Measurements from ENCODE around the gene CARS2. TPM values are rescaled to one million over a fixed set of nuclear protein-coding genes. Genes with fewer than 3 reads are reported as not detected.

CARS2 gene
- total RNA-seq, 1 experiment from 2014 or later = 70.9 TPM

- intact Hi-C loops (cut with micrococcal nuclease) = no loop called here
- Histone ChIP-seq H3K27me3 (ENCODE audit: low read length) (no peaks in the 10 kb centered on the region), H3K9ac (ENCODE audit: low read length) (no peak overlapping the region), H2AFZ (ENCODE audit: low read length) (no peak overlapping the region), H4K20me1 (ENCODE audit: low read length) (0 out of 2 replicates have a peak, but pooled peaks cover 3% of the 10 kb centered on the region), H3F3A (ENCODE audit: low read length, unreplicated experiment) (no peaks in the 10 kb centered on the region), H3K79me2 (ENCODE audit: low read length) (peaks cover 80% of the 10 kb centered on the region), H3K36me3 (ENCODE audit: low read depth, low read length) (peaks cover 17% of the 10 kb centered on the region; the same call in 1 of the 2 replicates), H3K9me3 (ENCODE audit: low read length) (no peaks in the 10 kb centered on the region), H3K27ac (ENCODE audit: low read length) (no peak overlapping the region), H3K9me2 (replicated peaks; ENCODE audit: low read length) (no peaks in the 10 kb centered on the region), H3K4me3 (ENCODE audit: low read length) (no peak overlapping the region), H3K4me2 (ENCODE audit: low read length) (no peak overlapping the region), H3K4me1 (ENCODE audit: insufficient read depth, low read length) (no peaks in the 10 kb centered on the region)
- POLR2A ChIA-PET (ENCODE audit: unreplicated experiment) = no interaction called here
- TF ChIP-seq CTCF (conservative IDR thresholded peaks at IDR 0.05; ENCODE audit: low read depth, low read length) (no peak), EZH2 (IDR thresholded peaks at IDR 0.05; ENCODE audit: low read length, unreplicated experiment) (no peak), EZH2phosphoT487 (IDR thresholded peaks at IDR 0.05; ENCODE audit: borderline replicate concordance, low read length) (no peak)
- no TSS peak for BruUV-seq (replicated peaks)
- DNase-seq (no peak), ATAC-seq (no peak)
- CTCF ChIA-PET = no interaction called here
These were observed 77.5 kb downstream of the CARS2 start for GRCh38 chr13:110628477-110628793.

GRCh38 chr13:110627761-110628476 lies 78.0 kb downstream of the CARS2 start:
- no peak for TF ChIP-seq EZH2phosphoT487 (IDR thresholded peaks at IDR 0.05; ENCODE audit: borderline replicate concordance, low read length)
- TF ChIP-seq EZH2 (IDR thresholded peaks at IDR 0.05; ENCODE audit: low read length, unreplicated experiment) = no peak
- TF ChIP-seq CTCF (conservative IDR thresholded peaks at IDR 0.05; ENCODE audit: low read depth, low read length) = no peak
- H3K4me1 ChIP-seq (ENCODE audit: insufficient read depth, low read length) = no peaks in the 10 kb centered on the region
- DNase-seq (no peak), ATAC-seq (no peak)
- POLR2A ChIA-PET (ENCODE audit: unreplicated experiment) = no interaction called here
- H3K36me3 ChIP-seq (ENCODE audit: low read depth, low read length) = peaks cover 17% of the 10 kb centered on the region; the same call in 1 of the 2 replicates
- H3K27me3 ChIP-seq (ENCODE audit: low read length) = no peaks in the 10 kb centered on the region
- no peak overlapping the region for H3K9ac ChIP-seq (ENCODE audit: low read length)
- intact Hi-C loops (cut with micrococcal nuclease) = no loop called here
- H3F3A ChIP-seq (ENCODE audit: low read length, unreplicated experiment) = no peaks in the 10 kb centered on the region
- TSS peak; percentile 23 for BruUV-seq (replicated peaks)
- no peak overlapping the region for H3K4me2 ChIP-seq (ENCODE audit: low read length)
- H3K4me3 ChIP-seq (ENCODE audit: low read length) = no peak overlapping the region
- peaks cover 85% of the 10 kb centered on the region for H3K79me2 ChIP-seq (ENCODE audit: low read length)
- H3K9me2 ChIP-seq (replicated peaks; ENCODE audit: low read length) = no peaks in the 10 kb centered on the region
- H3K9me3 ChIP-seq (ENCODE audit: low read length) = no peaks in the 10 kb centered on the region
- CTCF ChIA-PET = no interaction called here
- 0 out of 2 replicates have a peak, but pooled peaks cover 3% of the 10 kb centered on the region for H4K20me1 ChIP-seq (ENCODE audit: low read length)
- no peak overlapping the region for H2AFZ ChIP-seq (ENCODE audit: low read length)
- no peak overlapping the region for H3K27ac ChIP-seq (ENCODE audit: low read length)

GRCh38 chr13:110627351-110627750 lies 78.6 kb downstream of the CARS2 start:
- Histone ChIP-seq H3K27ac (ENCODE audit: low read length) (no peak overlapping the region), H3K9ac (ENCODE audit: low read length) (no peak overlapping the region), H3K36me3 (ENCODE audit: low read depth, low read length) (peaks cover 17% of the 10 kb centered on the region; the same call in 1 of the 2 replicates), H3K9me3 (ENCODE audit: low read length) (no peaks in the 10 kb centered on the region), H3K9me2 (replicated peaks; ENCODE audit: low read length) (no peaks in the 10 kb centered on the region), H3K4me2 (ENCODE audit: low read length) (no peak overlapping the region), H4K20me1 (ENCODE audit: low read length) (0 out of 2 replicates have a peak, but pooled peaks cover 3% of the 10 kb centered on the region), H3K4me1 (ENCODE audit: insufficient read depth, low read length) (no peaks in the 10 kb centered on the region), H3F3A (ENCODE audit: low read length, unreplicated experiment) (no peaks in the 10 kb centered on the region), H2AFZ (ENCODE audit: low read length) (no peak overlapping the region), H3K79me2 (ENCODE audit: low read length) (peaks cover 91% of the 10 kb centered on the region), H3K4me3 (ENCODE audit: low read length) (no peak overlapping the region), H3K27me3 (ENCODE audit: low read length) (no peaks in the 10 kb centered on the region)
- ATAC-seq (peak; percentile 53), DNase-seq (peak; percentile 41)
- no peak for TF ChIP-seq CTCF (conservative IDR thresholded peaks at IDR 0.05; ENCODE audit: low read depth, low read length)
- no peak for TF ChIP-seq EZH2 (IDR thresholded peaks at IDR 0.05; ENCODE audit: low read length, unreplicated experiment)
- TF ChIP-seq EZH2phosphoT487 (IDR thresholded peaks at IDR 0.05; ENCODE audit: borderline replicate concordance, low read length) = no peak
- no TSS peak for BruUV-seq (replicated peaks)
- ChIA-PET CTCF (no interaction called here), POLR2A (ENCODE audit: unreplicated experiment) (no interaction called here)
- intact Hi-C loops (cut with micrococcal nuclease) = no loop called here
